HepG2 (cell line): ENCODE data around the gene CTU2. TPM values are rescaled to one million over a fixed set of nuclear protein-coding genes. Genes with fewer than 3 reads are reported as not detected.

Experiments used
- AHR ChIP-seq: IDR thresholded peaks from 2 replicates; pipeline ENCODE4 v1.6.1; 2018; ENCODE audit warnings: missing genetic modification reagents, missing compliant biosample characterization
- ARID3A ChIP-seq: IDR thresholded peaks from 2 replicates; pipeline ENCODE4 v1.6.1; 2012; ENCODE audit warnings: low read depth, low read length, improper control_type of control experiment
- ATF2 ChIP-seq: sonication (generic); formaldehyde crosslinking; IDR thresholded peaks from 2 replicates; pipeline ENCODE4 v1.4.0; 2020; ENCODE audit warnings: missing genetic modification reagents
- HNRNPL ChIP-seq: fragments of 200-400 bp; formaldehyde crosslinking; IDR thresholded peaks from 2 replicates; pipeline ENCODE4 v1.6.1; 2017; ENCODE audit warnings: mild to moderate bottlenecking, low read depth, low read length
- IKZF5 ChIP-seq: IDR thresholded peaks from 2 replicates; pipeline ENCODE4 v1.6.1; 2018; ENCODE audit warnings: missing genetic modification reagents, mild to moderate bottlenecking, missing compliant biosample characterization
- IRX3 ChIP-seq: sonication (generic); formaldehyde crosslinking; IDR thresholded peaks from 2 replicates; pipeline ENCODE4 v1.8.1; 2023; ENCODE audit warnings: mild to moderate bottlenecking, low read depth, missing genetic modification reagents, borderline replicate concordance
- MYNN ChIP-seq: sonication (generic); formaldehyde crosslinking; IDR thresholded peaks from 2 replicates; pipeline ENCODE4 v1.4.0; 2020; ENCODE audit warnings: mild to moderate bottlenecking, low read depth, missing genetic modification reagents
- THRA ChIP-seq: sonication (generic); formaldehyde crosslinking; IDR thresholded peaks from 2 replicates; pipeline ENCODE4 v1.4.0; 2020; ENCODE audit warnings: missing genetic modification reagents, borderline replicate concordance
- ZNF205 ChIP-seq: IDR thresholded peaks from 2 replicates; pipeline ENCODE4 v1.6.1; 2018; ENCODE audit warnings: missing biosample characterization, missing genetic modification reagents
- ZNF407 ChIP-seq: sonication (generic); formaldehyde crosslinking; IDR thresholded peaks from one replicate; pipeline ENCODE4 v1.5.1; 2020; ENCODE audit warnings: mild to moderate bottlenecking, missing genetic modification reagents; ENCODE audit errors: not compliant biosample characterization
- ZNF614 ChIP-seq: IDR thresholded peaks from 2 replicates; pipeline ENCODE4 v1.6.1; 2018; ENCODE audit warnings: missing biosample characterization, missing genetic modification reagents, inconsistent platforms, borderline replicate concordance
- ZNF652 ChIP-seq: IDR thresholded peaks from 2 replicates; pipeline ENCODE4 v1.6.1; 2016; ENCODE audit warnings: low read depth, borderline replicate concordance
- ZNF792 ChIP-seq: IDR thresholded peaks from 2 replicates; pipeline ENCODE4 v1.6.1; 2016
- polyA plus RNA-seq, 8 experiments: library from polyadenylated mRNA; depleted of rRNA in 3 of 8; stranded (reverse) in 7 of 8; unstranded in 1 of 8; fragments of >200 nt; fragmentation: Illumina TruSeq in 4 of 8; extraction: Trizol in 4 of 8; gene quantifications; 2 replicates each; pipeline versions ENCODE4 v1.2.1 to v1.2.3, GENCODE V29; 2011 to 2016; ENCODE audit warnings: low read depth in 4 of 8, missing spikeins in 1 of 8, mixed read lengths in 1 of 8; ENCODE audit not compliant: insufficient read depth in 1 of 8
- total RNA-seq, 5 experiments: library from RNA; depleted of rRNA; stranded (reverse); fragments of >200 nt; fragmentation: Illumina TruSeq; extraction: Trizol; gene quantifications; 2 replicates each; pipeline ENCODE4 v1.2.3, GENCODE V29; 2016; ENCODE audit warnings: low read depth in 1 of 5

CTU2 gene
- total and polyA plus RNA-seq, 2 of the 13 experiments (the other 11 are each of a cell fraction or from before 2014, with no cell fraction given): 13.3 to 21.9 TPM

- TF ChIP-seq ZNF407 (CRISPR knock-in tag) (no peak), HNRNPL (no peak), IKZF5 (CRISPR knock-in tag) (peak; percentile 77), ZNF205 (peak; percentile 79; the same call in 1 of the 2 replicates), MYNN (CRISPR knock-in tag) (no peak), ATF2 (CRISPR knock-in tag) (peak; percentile 92), ZNF792 (CRISPR knock-in tag) (peak; percentile 94), IRX3 (no peak), ARID3A (peak; percentile 100), ZNF652 (CRISPR knock-in tag) (no peak; the same call in 1 of the 2 replicates), THRA (CRISPR knock-in tag) (peak; percentile 84), AHR (CRISPR knock-in tag) (no peak), ZNF614 (CRISPR knock-in tag) (peak; percentile 98)
Measured at GRCh38 chr16:88763502-88764053, 57.3 kb downstream of the CTU2 start (continued).
